Astrocyte (in vitro differentiated cells and primary cell): ENCODE measurements around the gene TAF7L. TPM values are rescaled to one million over a fixed set of nuclear protein-coding genes. Genes with fewer than 3 reads are reported as not detected.

Experiments
- DNase-seq: peaks from one replicate; pipeline ENCODE4 v3.0.0-alpha.2; 2010; ENCODE audit warnings: low read depth
- FAIRE-seq: peaks from 2 replicates; lab custom pipeline; 2011; peaks lifted over from hg19 to GRCh38; lab: Jason Lieb, UNC
- H2AFZ ChIP-seq: 2 replicates; pipeline ENCODE4 v1.6.0; 2012; ENCODE audit warnings: low read depth, low read length, inconsistent platforms
- H3K27ac ChIP-seq: 2 replicates; pipeline ENCODE4 v1.5.1; 2011; ENCODE audit warnings: low read depth, low read length, inconsistent platforms
- H3K27me3 ChIP-seq: 2 replicates; pipeline ENCODE4 v1.6.0; 2011; ENCODE audit warnings: low read length, inconsistent platforms; ENCODE audit not compliant: insufficient read depth
- H3K36me3 ChIP-seq: 2 replicates; pipeline ENCODE4 v1.5.1; 2011; ENCODE audit warnings: low read length, inconsistent platforms; ENCODE audit not compliant: insufficient read depth
- H3K4me1 ChIP-seq: 2 replicates; pipeline ENCODE4 v1.5.1; 2011; ENCODE audit warnings: low read length, inconsistent platforms; ENCODE audit not compliant: insufficient read depth
- H3K4me2 ChIP-seq: 2 replicates; pipeline ENCODE4 v1.6.0; 2012; ENCODE audit warnings: low read length, inconsistent platforms
- H3K4me3 ChIP-seq: 2 replicates; pipeline ENCODE4 v1.5.1; 2011; ENCODE audit warnings: low read depth, mild to moderate bottlenecking, low read length, inconsistent platforms; ENCODE audit not compliant: insufficient read depth
- H3K79me2 ChIP-seq: 2 replicates; pipeline ENCODE4 v1.6.0; 2012; ENCODE audit warnings: mild to moderate bottlenecking, low read length, inconsistent platforms; ENCODE audit not compliant: insufficient read depth
- H3K9ac ChIP-seq: 2 replicates; pipeline ENCODE4 v1.6.0; 2012; ENCODE audit warnings: mild to moderate bottlenecking, low read length, inconsistent platforms
- H3K9me3 ChIP-seq: 2 replicates; pipeline ENCODE4 v1.5.1; 2012; ENCODE audit warnings: low read depth, mild to moderate bottlenecking, low read length, inconsistent platforms; ENCODE audit not compliant: insufficient read depth
- H4K20me1 ChIP-seq: 2 replicates; pipeline ENCODE4 v1.6.0; 2012; ENCODE audit warnings: low read length, inconsistent platforms; ENCODE audit not compliant: insufficient read depth
- H3K27ac Mint-ChIP-seq: one replicate; pipeline ENCODE4 v1.8.0; 2021; ENCODE audit warnings: mild to moderate bottlenecking, mixed read lengths; ENCODE audit not compliant: unreplicated experiment
- H3K27me3 Mint-ChIP-seq: one replicate; pipeline ENCODE4 v1.8.0; 2021; ENCODE audit warnings: low read depth, mixed read lengths; ENCODE audit not compliant: unreplicated experiment
- H3K36me3 Mint-ChIP-seq: one replicate; pipeline ENCODE4 v1.8.0; 2021; ENCODE audit warnings: low read depth, mixed read lengths; ENCODE audit not compliant: unreplicated experiment
- H3K4me1 Mint-ChIP-seq: one replicate; pipeline ENCODE4 v1.8.0; 2021; ENCODE audit warnings: low read depth, mixed read lengths; ENCODE audit not compliant: unreplicated experiment
- H3K4me3 Mint-ChIP-seq: one replicate; pipeline ENCODE4 v1.8.0; 2021; ENCODE audit warnings: mild to moderate bottlenecking, moderate library complexity, mixed read lengths; ENCODE audit not compliant: unreplicated experiment
- H3K9me3 Mint-ChIP-seq: one replicate; pipeline ENCODE4 v1.8.0; 2021; ENCODE audit warnings: mild to moderate bottlenecking, mixed read lengths; ENCODE audit not compliant: unreplicated experiment
- EZH2 ChIP-seq: IDR thresholded peaks from 2 replicates; pipeline ENCODE4 v1.6.1; 2012; ENCODE audit warnings: mild to moderate bottlenecking, low read length, inconsistent platforms; ENCODE audit not compliant: insufficient read depth
- total RNA-seq: library from RNA; stranded (reverse); gene quantifications from 2 replicates; pipeline ENCODE4 v1.2.1, GENCODE V29; 2021
- TF ChIP-seq, protein P1 (sequence below): IDR thresholded peaks from 2 replicates; pipeline ENCODE4 v1.5.1; 2011; ENCODE audit warnings: low read depth, mild to moderate bottlenecking, inconsistent platforms, low read length, moderate library complexity; ENCODE audit not compliant: insufficient read depth

Gene TAF7L
- total RNA-seq, 1 donor from 2014 or later, result 0.27 TPM

- Histone ChIP-seq H3K4me3 (no peak overlapping the region), H3K79me2 (no peaks in the 10 kb centered on the region), H3K4me2 (no peak overlapping the region), H3K36me3 (peaks cover 6% of the 10 kb centered on the region), H3K27me3 (no peaks in the 10 kb centered on the region), H4K20me1 (no peaks in the 10 kb centered on the region), H2AFZ (no peak overlapping the region), H3K9me3 (no peaks in the 10 kb centered on the region), H3K9ac (no peak overlapping the region), H3K27ac (no peak overlapping the region), H3K4me1 (peaks cover 9% of the 10 kb centered on the region)
- Mint-ChIP-seq H3K27ac (no peak overlapping the region), H3K27me3 (no peaks in the 10 kb centered on the region), H3K36me3 (peaks cover 2% of the 10 kb centered on the region), H3K4me1 (no peaks in the 10 kb centered on the region), H3K4me3 (no peak overlapping the region), H3K9me3 (no peaks in the 10 kb centered on the region)
- FAIRE-seq, result peak; percentile 20
- DNase-seq, result no peak
- no peak for TF ChIP-seq EZH2
- TF ChIP-seq, protein P1, sequence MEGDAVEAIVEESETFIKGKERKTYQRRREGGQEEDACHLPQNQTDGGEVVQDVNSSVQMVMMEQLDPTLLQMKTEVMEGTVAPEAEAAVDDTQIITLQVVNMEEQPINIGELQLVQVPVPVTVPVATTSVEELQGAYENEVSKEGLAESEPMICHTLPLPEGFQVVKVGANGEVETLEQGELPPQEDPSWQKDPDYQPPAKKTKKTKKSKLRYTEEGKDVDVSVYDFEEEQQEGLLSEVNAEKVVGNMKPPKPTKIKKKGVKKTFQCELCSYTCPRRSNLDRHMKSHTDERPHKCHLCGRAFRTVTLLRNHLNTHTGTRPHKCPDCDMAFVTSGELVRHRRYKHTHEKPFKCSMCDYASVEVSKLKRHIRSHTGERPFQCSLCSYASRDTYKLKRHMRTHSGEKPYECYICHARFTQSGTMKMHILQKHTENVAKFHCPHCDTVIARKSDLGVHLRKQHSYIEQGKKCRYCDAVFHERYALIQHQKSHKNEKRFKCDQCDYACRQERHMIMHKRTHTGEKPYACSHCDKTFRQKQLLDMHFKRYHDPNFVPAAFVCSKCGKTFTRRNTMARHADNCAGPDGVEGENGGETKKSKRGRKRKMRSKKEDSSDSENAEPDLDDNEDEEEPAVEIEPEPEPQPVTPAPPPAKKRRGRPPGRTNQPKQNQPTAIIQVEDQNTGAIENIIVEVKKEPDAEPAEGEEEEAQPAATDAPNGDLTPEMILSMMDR, result no peak
Measured at GRCh38 chrX:101263766-101264165, 27.4 kb downstream of the TAF7L start.

DNA sequence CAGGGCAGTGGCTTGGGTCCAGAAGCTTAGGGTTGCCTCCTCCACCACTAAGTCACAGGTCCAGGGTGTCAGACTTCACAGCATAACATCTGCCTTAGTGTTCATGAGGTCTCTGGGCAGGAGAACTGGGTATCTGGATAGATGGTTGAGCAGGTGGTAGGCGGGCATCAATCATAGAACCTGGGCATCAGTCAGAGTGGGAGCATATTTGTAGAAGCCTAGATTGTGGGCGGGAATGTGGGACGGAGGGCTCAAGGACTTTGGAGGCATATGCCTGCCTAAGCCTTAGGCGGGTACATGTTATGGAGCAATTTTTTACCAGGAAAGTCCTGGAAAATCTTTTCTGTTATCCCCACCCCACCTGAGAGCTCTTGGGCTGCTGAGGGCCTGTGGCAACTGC, 28.5 kb downstream of the TAF7L start:
- H3K4me1 ChIP-seq, result peaks cover 9% of the 10 kb centered on the region
- H4K20me1 ChIP-seq, result no peaks in the 10 kb centered on the region
- Mint-ChIP-seq H3K36me3 (peaks cover 2% of the 10 kb centered on the region), H3K4me3 (no peak overlapping the region), H3K27me3 (no peaks in the 10 kb centered on the region), H3K9me3 (no peaks in the 10 kb centered on the region), H3K4me1 (peaks cover 2% of the 10 kb centered on the region), H3K27ac (no peak overlapping the region)
- no peaks in the 10 kb centered on the region for H3K79me2 ChIP-seq
- no peak for DNase-seq
- H3K36me3 ChIP-seq, result peaks cover 6% of the 10 kb centered on the region
- no peak for FAIRE-seq
- TF ChIP-seq, protein P1, result no peak
- TF ChIP-seq EZH2, result no peak
- H3K27me3 ChIP-seq, result no peaks in the 10 kb centered on the region
- no peak overlapping the region for H2AFZ ChIP-seq
- no peak overlapping the region for H3K27ac ChIP-seq
- no peak overlapping the region for H3K9ac ChIP-seq
- no peak overlapping the region for H3K4me3 ChIP-seq
- no peaks in the 10 kb centered on the region for H3K9me3 ChIP-seq
- no peak overlapping the region for H3K4me2 ChIP-seq

DNA sequence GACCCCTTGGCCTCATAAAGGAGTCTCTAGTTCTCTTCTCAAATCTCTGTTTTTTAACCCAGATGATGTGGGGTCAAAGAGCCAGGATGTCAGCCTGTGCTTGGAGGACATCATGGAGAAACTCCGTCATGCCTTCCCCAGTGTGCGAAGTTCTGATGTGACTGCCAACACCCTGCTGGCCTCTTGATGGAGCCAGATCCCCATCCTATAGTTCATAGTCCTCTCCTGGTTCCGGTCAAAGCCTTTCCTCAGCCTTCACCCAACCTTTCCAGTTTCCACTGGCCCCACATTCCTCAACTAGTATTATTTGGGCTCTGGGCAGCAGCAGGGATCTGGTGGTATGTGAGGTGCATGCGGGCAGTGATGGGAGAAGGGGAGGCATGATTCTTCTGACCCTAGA, 30.7 kb downstream of the TAF7L start:
- Histone ChIP-seq H3K9ac (no peak overlapping the region), H2AFZ (no peak overlapping the region), H3K27me3 (no peaks in the 10 kb centered on the region), H3K36me3 (peaks cover 6% of the 10 kb centered on the region), H3K4me1 (no peaks in the 10 kb centered on the region), H3K4me3 (no peak overlapping the region), H3K27ac (no peak overlapping the region), H3K4me2 (no peak overlapping the region), H3K79me2 (no peaks in the 10 kb centered on the region), H3K9me3 (no peaks in the 10 kb centered on the region), H4K20me1 (no peaks in the 10 kb centered on the region)
- H3K36me3 Mint-ChIP-seq, result peaks cover 2% of the 10 kb centered on the region
- peaks cover 4% of the 10 kb centered on the region for H3K4me1 Mint-ChIP-seq
- no peak overlapping the region for H3K27ac Mint-ChIP-seq
- DNase-seq, result no peak
- TF ChIP-seq, protein P1, result no peak
- no peak for TF ChIP-seq EZH2
- FAIRE-seq, result peak; percentile 29
- no peaks in the 10 kb centered on the region for H3K27me3 Mint-ChIP-seq
- no peaks in the 10 kb centered on the region for H3K9me3 Mint-ChIP-seq
- H3K4me3 Mint-ChIP-seq, result no peak overlapping the region
